H1 (cell line): ENCODE measurements around the gene P2RX6.

Experiments
- CHD2 ChIP-seq: IDR thresholded peaks from 2 replicates; pipeline ENCODE4 v1.6.1; 2012; ENCODE audit warnings: low read length, improper control_type of control experiment
- CTCF ChIP-seq, 3 experiments: IDR thresholded peaks; 1 replicate in 2 of 3; 2 replicates in 1 of 3; pipeline versions ENCODE4 v1.5.1 to v1.6.1; 2011; ENCODE audit warnings: low read length in 3 of 3, mild to moderate bottlenecking in 3 of 3, inconsistent platforms in 2 of 3, low read depth in 1 of 3, moderate library complexity in 1 of 3; ENCODE audit not compliant: insufficient read depth in 1 of 3; ENCODE audit errors: control extremely low read depth in 1 of 3
- EGR1 ChIP-seq: IDR thresholded peaks from 2 replicates; pipeline ENCODE4 v1.6.1; 2011; ENCODE audit warnings: low read depth, low read length, borderline replicate concordance
- GABPA ChIP-seq: IDR thresholded peaks from 2 replicates; pipeline ENCODE4 v1.6.1; 2011; ENCODE audit warnings: mild to moderate bottlenecking, low read length, moderate library complexity, borderline replicate concordance; ENCODE audit not compliant: insufficient read depth
- POLR2A ChIP-seq, 2 experiments: IDR thresholded peaks; 1 replicate in 1 of 2; 2 replicates in 1 of 2; pipeline ENCODE4 v1.6.1; 2011; ENCODE audit warnings: low read depth in 2 of 2, low read length in 2 of 2, mild to moderate bottlenecking in 2 of 2; ENCODE audit errors: control extremely low read depth in 1 of 2
- TBP ChIP-seq: IDR thresholded peaks from 2 replicates; pipeline ENCODE4 v1.6.1; 2011; ENCODE audit warnings: low read depth, low read length, improper control_type of control experiment
- YY1 ChIP-seq: IDR thresholded peaks from 2 replicates; pipeline ENCODE4 v1.6.1; 2011; ENCODE audit warnings: low read depth, mild to moderate bottlenecking, low read length

DNA sequence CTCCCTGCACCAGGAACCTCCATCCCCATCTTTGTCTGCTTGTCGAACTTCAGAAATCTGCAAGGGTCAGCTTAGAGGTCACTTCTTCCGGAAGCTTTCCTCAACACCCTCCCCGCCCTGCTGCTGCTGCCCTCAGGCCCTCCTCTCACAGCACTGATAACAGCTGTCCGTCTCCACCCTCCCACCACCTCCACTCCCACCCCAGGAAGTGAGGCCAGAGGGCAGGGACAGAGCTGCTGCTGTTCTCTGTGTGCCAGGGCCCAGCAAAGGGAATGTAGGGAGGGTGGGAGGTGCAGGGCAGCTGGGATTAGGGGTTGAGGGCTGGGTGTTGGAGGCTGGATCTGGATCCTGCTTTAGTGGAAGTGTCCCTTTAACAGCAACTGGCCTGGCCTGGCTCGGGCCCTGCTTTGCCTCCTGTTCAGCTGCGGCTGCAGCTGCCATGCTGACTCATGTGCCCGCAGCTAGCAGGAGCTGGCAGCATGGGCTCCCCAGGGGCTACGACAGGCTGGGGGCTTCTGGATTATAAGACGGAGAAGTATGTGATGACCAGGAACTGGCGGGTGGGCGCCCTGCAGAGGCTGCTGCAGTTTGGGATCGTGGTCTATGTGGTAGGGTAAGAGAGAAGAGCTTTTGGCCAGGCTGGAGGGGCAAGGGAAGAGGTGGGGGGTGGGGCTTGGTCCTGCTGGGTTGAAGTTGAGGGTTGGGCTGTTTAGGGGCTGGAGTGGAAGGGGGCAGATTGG is at the start of gene P2RX6:
- no peak for TF ChIP-seq YY1
- no peak for TF ChIP-seq CTCF (IDR thresholded peaks at IDR 0.05; ENCODE audit: control extremely low read depth in 1 of 3, insufficient read depth in 1 of 3, low read depth in 1 of 3, low read length in 3 of 3)
- no peak for TF ChIP-seq TBP
- no peak for TF ChIP-seq GABPA
- TF ChIP-seq EGR1, result no peak
- TF ChIP-seq POLR2A (IDR thresholded peaks at IDR 0.05; ENCODE audit: control extremely low read depth in 1 of 2, low read depth in 2 of 2, low read length in 2 of 2), result no peak
- no peak for TF ChIP-seq CHD2
